ENCODE measurements around the gene CPE. TPM values are rescaled to one million over a fixed set of nuclear protein-coding genes. Genes with fewer than 3 reads are reported as not detected.
A peak's percentile ranks its signal among the peaks of the same experiment; 100 is the strongest.

The CPE gene
- total RNA-seq, 2 donors from 2014 or later, result 717 to 885 TPM

- no peak overlapping the region for H3K27ac ChIP-seq
- DNase-seq (ENCODE audit: low spot score), result no peak
- no peaks in the 10 kb centered on the region for H3K36me3 ChIP-seq
- H3K27me3 ChIP-seq (replicated peaks; ENCODE audit: insufficient read depth), result no peaks in the 10 kb centered on the region
- peaks cover under 1% of the 10 kb centered on the region for H3K4me1 ChIP-seq (replicated peaks)
- no peak overlapping the region for H3K4me3 ChIP-seq
- intact Hi-C loops (cut with DNase I), result no loop called here
- no peaks in the 10 kb centered on the region for H3K9me3 ChIP-seq
- TF ChIP-seq POLR2A (IDR thresholded peaks at IDR 0.05) (no peak), CTCF (IDR thresholded peaks at IDR 0.05) (no peak), POLR2AphosphoS5 (IDR thresholded peaks at IDR 0.05) (no peak)
These were observed 46.8 kb downstream of the CPE start for GRCh38 chr4:165425629-165426028.

- 93% methylated on average over 1 of the region's 1 CpG for WGBS
- no peak overlapping the region for H3K27ac ChIP-seq
- TF ChIP-seq POLR2AphosphoS5 (IDR thresholded peaks at IDR 0.05), result no peak
- no peak for TF ChIP-seq POLR2A (IDR thresholded peaks at IDR 0.05)
- no peak for TF ChIP-seq CTCF (IDR thresholded peaks at IDR 0.05)
- intact Hi-C loops (cut with DNase I), result no loop called here
- no peaks in the 10 kb centered on the region for H3K36me3 ChIP-seq
- no peaks in the 10 kb centered on the region for H3K9me3 ChIP-seq
- DNase-seq (ENCODE audit: low spot score), result no peak
- H3K27me3 ChIP-seq (replicated peaks; ENCODE audit: insufficient read depth), result no peaks in the 10 kb centered on the region
- no peak overlapping the region for H3K4me3 ChIP-seq
- peaks cover 3% of the 10 kb centered on the region for H3K4me1 ChIP-seq (replicated peaks)
These were observed 47.5 kb downstream of the CPE start for GRCh38 chr4:165426331-165426730.

- Histone ChIP-seq H3K27ac (no peak overlapping the region), H3K27me3 (replicated peaks; ENCODE audit: insufficient read depth) (no peaks in the 10 kb centered on the region), H3K9me3 (no peaks in the 10 kb centered on the region), H3K36me3 (no peaks in the 10 kb centered on the region), H3K4me1 (replicated peaks) (peaks cover 3% of the 10 kb centered on the region), H3K4me3 (no peak overlapping the region)
- intact Hi-C loops (cut with DNase I), result no loop called here
- no peak for DNase-seq (ENCODE audit: low spot score)
- TF ChIP-seq CTCF (IDR thresholded peaks at IDR 0.05) (no peak), POLR2A (IDR thresholded peaks at IDR 0.05) (no peak), POLR2AphosphoS5 (IDR thresholded peaks at IDR 0.05) (no peak)
- WGBS, result 96% methylated on average over 3 of the region's 3 CpGs
These were observed 48.0 kb downstream of the CPE start for GRCh38 chr4:165426823-165427222.

- Histone ChIP-seq H3K9me3 (no peaks in the 10 kb centered on the region), H3K27me3 (replicated peaks; ENCODE audit: insufficient read depth) (no peaks in the 10 kb centered on the region), H3K27ac (no peak overlapping the region), H3K4me1 (replicated peaks) (peaks cover 3% of the 10 kb centered on the region), H3K36me3 (no peaks in the 10 kb centered on the region), H3K4me3 (no peak overlapping the region)
- 90% methylated on average over 2 of the region's 2 CpGs for WGBS
- DNase-seq (ENCODE audit: low spot score), result no peak
- intact Hi-C loops (cut with DNase I), result no loop called here
- TF ChIP-seq POLR2AphosphoS5 (IDR thresholded peaks at IDR 0.05) (no peak), CTCF (IDR thresholded peaks at IDR 0.05) (no peak), POLR2A (IDR thresholded peaks at IDR 0.05) (no peak)
These were observed 50.1 kb downstream of the CPE start for GRCh38 chr4:165428957-165429356.

GRCh38 chr4:165433529-165433928, 54.7 kb downstream of the CPE start:
- no peaks in the 10 kb centered on the region for H3K9me3 ChIP-seq
- TF ChIP-seq CTCF (IDR thresholded peaks at IDR 0.05), result peak in 1 of 4 experiments; percentile 33
- TF ChIP-seq POLR2AphosphoS5 (IDR thresholded peaks at IDR 0.05), result peak; percentile 89
- TF ChIP-seq POLR2A (IDR thresholded peaks at IDR 0.05), result no peak
- H3K27ac ChIP-seq, result peak overlapping the region; percentile 79 to 85
- no peaks in the 10 kb centered on the region for H3K36me3 ChIP-seq
- peak; percentile 79 for DNase-seq (ENCODE audit: low spot score)
- H3K4me3 ChIP-seq, result no peak overlapping the region
- peaks cover 3% of the 10 kb centered on the region for H3K4me1 ChIP-seq (replicated peaks)
- H3K27me3 ChIP-seq (replicated peaks; ENCODE audit: insufficient read depth), result no peaks in the 10 kb centered on the region
- WGBS, result 66% methylated on average over 5 of the region's 5 CpGs
- intact Hi-C loops (cut with DNase I), result no loop called here

Data from prostate gland (tissue), 2 donors.